ENCODE data around the gene ARMC8. TPM values are rescaled to one million over a fixed set of nuclear protein-coding genes. Genes with fewer than 3 reads are reported as not detected.

The ARMC8 gene
- total RNA-seq, 1 donor: 70.8 TPM

- no peak overlapping the region for H3K4me3 ChIP-seq (ENCODE audit: low read depth, low read length)
- TF ChIP-seq CTCF (IDR thresholded peaks at IDR 0.05; ENCODE audit: insufficient read depth, low read depth, low read length): peak; percentile 15
- DNase-seq (ENCODE audit: low read depth): no peak
These were observed 83.1 kb downstream of the ARMC8 start for GRCh38 chr3:138270245-138270644.

DNA sequence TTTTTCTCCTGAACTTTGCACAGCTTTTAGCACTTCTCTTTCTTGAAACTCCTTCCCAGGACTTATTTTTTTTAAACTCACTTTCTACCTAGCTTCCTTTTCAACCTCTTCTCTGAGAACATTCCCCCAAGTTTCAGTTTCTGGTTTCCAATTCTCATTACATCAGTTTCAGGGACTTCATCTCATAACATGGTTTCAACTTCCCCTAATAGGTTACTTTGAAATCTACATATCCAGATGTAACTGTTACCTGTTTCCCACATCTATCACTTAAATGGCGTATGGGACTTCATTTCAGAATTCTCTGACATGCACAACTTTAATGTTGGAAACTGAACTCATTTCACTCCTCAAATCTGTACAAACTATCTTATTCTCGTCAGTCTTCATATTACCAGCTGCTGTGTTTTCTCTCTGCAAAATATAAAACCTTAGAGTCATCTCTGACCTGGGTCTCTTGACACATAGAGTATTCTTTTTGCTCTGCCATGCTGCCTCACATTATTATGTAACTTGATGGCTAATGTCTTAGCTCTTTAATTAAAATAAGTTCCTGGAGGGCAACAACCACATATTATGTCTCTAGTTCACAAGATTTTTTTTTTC lies 84.2 kb downstream of the ARMC8 start:
- no peak overlapping the region for H3K4me3 ChIP-seq (ENCODE audit: low read depth, low read length)
- TF ChIP-seq CTCF (IDR thresholded peaks at IDR 0.05; ENCODE audit: insufficient read depth, low read depth, low read length): no peak
- DNase-seq (ENCODE audit: low read depth): no peak

DNA sequence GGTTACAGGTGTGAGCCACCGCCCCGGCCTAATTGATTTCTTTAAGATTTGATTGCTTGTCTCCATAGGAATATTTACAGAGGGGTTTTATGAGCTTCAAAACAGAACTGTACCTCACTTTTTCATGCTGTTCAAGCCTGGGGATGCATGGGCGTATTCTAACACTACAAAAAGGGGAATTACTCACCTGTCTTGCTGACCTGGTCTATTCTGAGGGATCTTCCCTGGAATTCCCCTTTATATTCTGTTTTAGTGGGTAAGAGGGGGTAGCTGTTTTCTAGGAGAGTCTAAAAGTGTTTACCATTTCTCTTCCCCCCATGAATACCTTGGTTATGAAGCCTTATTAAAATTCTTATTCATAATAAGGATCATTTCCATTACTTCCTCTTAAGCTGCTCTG lies 94.5 kb downstream of the ARMC8 start:
- no peak for DNase-seq (ENCODE audit: low read depth)
- no peak overlapping the region for H3K4me3 ChIP-seq (ENCODE audit: low read depth, low read length)
- TF ChIP-seq CTCF (IDR thresholded peaks at IDR 0.05; ENCODE audit: insufficient read depth, low read depth, low read length): no peak

- no peak for TF ChIP-seq CTCF (IDR thresholded peaks at IDR 0.05; ENCODE audit: insufficient read depth, low read depth, low read length)
- DNase-seq (ENCODE audit: low read depth): no peak
- no peak overlapping the region for H3K4me3 ChIP-seq (ENCODE audit: low read depth, low read length)
These were observed 95.7 kb downstream of the ARMC8 start for GRCh38 chr3:138282836-138283235.

GRCh38 chr3:138284079-138284478 lies 97.0 kb downstream of the ARMC8 start:
- no peak overlapping the region for H3K4me3 ChIP-seq (ENCODE audit: low read depth, low read length)
- no peak for DNase-seq (ENCODE audit: low read depth)
- no peak for TF ChIP-seq CTCF (IDR thresholded peaks at IDR 0.05; ENCODE audit: insufficient read depth, low read depth, low read length)

GRCh38 chr3:138284957-138285477 lies 97.9 kb downstream of the ARMC8 start:
- no peak for DNase-seq (ENCODE audit: low read depth)
- no peak overlapping the region for H3K4me3 ChIP-seq (ENCODE audit: low read depth, low read length)
- TF ChIP-seq CTCF (IDR thresholded peaks at IDR 0.05; ENCODE audit: insufficient read depth, low read depth, low read length): peak; percentile 24

DNA sequence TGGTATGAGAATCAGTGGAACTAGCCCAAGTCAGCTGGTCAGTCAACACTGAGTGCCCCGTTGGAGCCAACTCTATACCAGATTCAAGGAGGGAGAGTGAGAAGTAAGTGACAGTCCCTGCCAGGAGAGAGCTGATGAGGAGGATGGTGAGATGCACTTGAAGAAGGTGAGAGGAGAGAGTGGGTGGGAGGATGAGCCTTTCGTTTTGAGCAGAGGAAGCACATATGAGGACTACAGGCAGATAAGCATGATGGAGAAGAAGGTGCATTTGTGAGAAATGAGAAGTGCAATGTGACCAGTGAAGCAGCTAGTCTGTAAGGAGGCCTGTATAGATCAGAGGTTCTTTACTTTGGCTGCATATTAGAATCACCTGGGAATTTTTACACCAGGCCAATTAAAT lies 102.2 kb downstream of the ARMC8 start:
- no peak for DNase-seq (ENCODE audit: low read depth)
- no peak for TF ChIP-seq CTCF (IDR thresholded peaks at IDR 0.05; ENCODE audit: insufficient read depth, low read depth, low read length)
- no peak overlapping the region for H3K4me3 ChIP-seq (ENCODE audit: low read depth, low read length)

Measured in fibroblast of villous mesenchyme (primary cell).